HepG2 (cell line): Measurements from ENCODE around the gene TMEM182. TPM values are rescaled to one million over a fixed set of nuclear protein-coding genes. Genes with fewer than 3 reads are reported as not detected.
A peak's percentile ranks its signal among the peaks of the same experiment; 100 is the strongest.

ENCODE experiments used
- BCL6 ChIP-seq: IDR thresholded peaks from 2 replicates; pipeline ENCODE4 v1.6.1; 2016; ENCODE audit warnings: missing genetic modification reagents, missing compliant biosample characterization
- CEBPG ChIP-seq: IDR thresholded peaks from 2 replicates; pipeline ENCODE4 v1.6.1; 2016
- CREB1 ChIP-seq, 2 experiments: fragments of 450-650 bp in 1 of 2; IDR thresholded peaks; 2 replicates each; pipeline ENCODE4 v1.6.1; 2016 to 2017; ENCODE audit warnings: control low read depth in 1 of 2, mild to moderate bottlenecking in 1 of 2, missing compliant biosample characterization in 1 of 2, missing genetic modification characterization in 1 of 2
- EP300 ChIP-seq, 3 experiments: sonication (generic) in 1 of 3; formaldehyde crosslinking in 1 of 3; IDR thresholded peaks; 2 replicates each; pipeline versions ENCODE4 v1.5.1 to v1.6.1; 2011 to 2020; ENCODE audit warnings: low read depth in 2 of 3, low read length in 2 of 3, borderline replicate concordance in 1 of 3, improper control_type of control experiment in 1 of 3, mild to moderate bottlenecking in 1 of 3, missing genetic modification reagents in 1 of 3, moderate library complexity in 1 of 3
- ESRRA ChIP-seq: sonication (generic); formaldehyde crosslinking; IDR thresholded peaks from 2 replicates; pipeline ENCODE4 v1.5.1; 2020; ENCODE audit warnings: mild to moderate bottlenecking, low read depth, missing genetic modification reagents
- FOSL2 ChIP-seq: sonication (generic); formaldehyde crosslinking; IDR thresholded peaks from 2 replicates; pipeline ENCODE4 v1.4.0; 2020; ENCODE audit warnings: missing genetic modification reagents
- FOXA1 ChIP-seq, 2 experiments: fragments of 450-650 bp in 1 of 2; sonication (generic) in 1 of 2; formaldehyde crosslinking in 1 of 2; IDR thresholded peaks; 2 replicates each; pipeline versions ENCODE4 v1.4.0 to v1.6.1; 2016 to 2020; ENCODE audit warnings: missing genetic modification reagents in 1 of 2
- FOXA3 ChIP-seq: IDR thresholded peaks from 2 replicates; pipeline ENCODE4 v1.6.1; 2016; ENCODE audit warnings: missing genetic modification reagents, missing compliant biosample characterization
- FOXP4 ChIP-seq: sonication (generic); formaldehyde crosslinking; IDR thresholded peaks from 2 replicates; pipeline ENCODE4 v1.4.0; 2020; ENCODE audit warnings: missing genetic modification reagents
- GATA4 ChIP-seq: sonication (generic); IDR thresholded peaks from 2 replicates; pipeline ENCODE4 v1.6.1; 2016; ENCODE audit warnings: antibody characterized with exemption, low read depth, borderline replicate concordance
- HNF4A ChIP-seq: sonication (generic); formaldehyde crosslinking; IDR thresholded peaks from 2 replicates; pipeline ENCODE4 v1.4.0; 2020; ENCODE audit warnings: missing genetic modification reagents
- KDM1A ChIP-seq: IDR thresholded peaks from 2 replicates; pipeline ENCODE4 v1.6.1; 2016; ENCODE audit warnings: missing compliant biosample characterization
- KDM2A ChIP-seq: sonication (generic); formaldehyde crosslinking; IDR thresholded peaks from 2 replicates; pipeline ENCODE4 v1.4.0; 2020; ENCODE audit warnings: low read depth, missing genetic modification reagents, borderline replicate concordance
- NCOA2 ChIP-seq: sonication (generic); formaldehyde crosslinking; IDR thresholded peaks from 2 replicates; pipeline ENCODE4 v1.8.0; 2022; ENCODE audit warnings: inconsistent platforms
- NFE2 ChIP-seq: sonication (generic); formaldehyde crosslinking; IDR thresholded peaks from 2 replicates; pipeline ENCODE4 v1.4.0; 2020; ENCODE audit warnings: missing genetic modification reagents
- NR2F6 ChIP-seq, 2 experiments: IDR thresholded peaks; 2 replicates each; pipeline ENCODE4 v1.6.1; 2016; ENCODE audit warnings: antibody characterized with exemption in 1 of 2, mild to moderate bottlenecking in 1 of 2
- PCBP1 ChIP-seq: fragments of 200-400 bp; formaldehyde crosslinking; IDR thresholded peaks from 2 replicates; pipeline ENCODE4 v1.6.1; 2017; ENCODE audit warnings: mild to moderate bottlenecking, low read depth, low read length, borderline replicate concordance
- SMAD1 ChIP-seq: sonication (generic); formaldehyde crosslinking; IDR thresholded peaks from 2 replicates; pipeline ENCODE4 v1.4.0; 2020; ENCODE audit warnings: missing genetic modification reagents, low read depth, mild to moderate bottlenecking, borderline replicate concordance
- SOX13 ChIP-seq, 3 experiments: fragments of 450-650 bp in 1 of 3; sonication (generic) in 1 of 3; formaldehyde crosslinking in 1 of 3; IDR thresholded peaks in 2 of 3; conservative IDR thresholded peaks in 1 of 3; 2 replicates each; pipeline versions ENCODE4 v1.5.0 to v1.6.1; 2016 to 2020; ENCODE audit warnings: antibody characterized with exemption in 1 of 3, mild to moderate bottlenecking in 1 of 3, missing compliant biosample characterization in 1 of 3, missing genetic modification reagents in 1 of 3, moderate library complexity in 1 of 3
- ZGPAT ChIP-seq: IDR thresholded peaks from 2 replicates; pipeline ENCODE4 v1.6.1; 2016; ENCODE audit warnings: mild to moderate bottlenecking
- polyA plus RNA-seq, 8 experiments: library from polyadenylated mRNA; depleted of rRNA in 3 of 8; stranded (reverse) in 7 of 8; unstranded in 1 of 8; fragments of >200 nt; fragmentation: Illumina TruSeq in 4 of 8; extraction: Trizol in 4 of 8; gene quantifications; 2 replicates each; pipeline versions ENCODE4 v1.2.1 to v1.2.3, GENCODE V29; 2011 to 2016; ENCODE audit warnings: low read depth in 4 of 8, missing spikeins in 1 of 8, mixed read lengths in 1 of 8; ENCODE audit not compliant: insufficient read depth in 1 of 8
- total RNA-seq, 5 experiments: library from RNA; depleted of rRNA; stranded (reverse); fragments of >200 nt; fragmentation: Illumina TruSeq; extraction: Trizol; gene quantifications; 2 replicates each; pipeline ENCODE4 v1.2.3, GENCODE V29; 2016; ENCODE audit warnings: low read depth in 1 of 5
- TF ChIP-seq, protein P1 (sequence below): IDR thresholded peaks from 2 replicates; pipeline ENCODE4 v1.4.0; 2020; ENCODE audit warnings: mild to moderate bottlenecking, missing genetic modification reagents

Gene TMEM182
- total and polyA plus RNA-seq, 2 of the 13 experiments (the other 11 are each of a cell fraction or from before 2014, with no cell fraction given), result 8.7 to 8.9 TPM

GRCh38 chr2:102797486-102797885 is 35.7 kb downstream of the TMEM182 start (continued):
- TF ChIP-seq, protein P1, sequence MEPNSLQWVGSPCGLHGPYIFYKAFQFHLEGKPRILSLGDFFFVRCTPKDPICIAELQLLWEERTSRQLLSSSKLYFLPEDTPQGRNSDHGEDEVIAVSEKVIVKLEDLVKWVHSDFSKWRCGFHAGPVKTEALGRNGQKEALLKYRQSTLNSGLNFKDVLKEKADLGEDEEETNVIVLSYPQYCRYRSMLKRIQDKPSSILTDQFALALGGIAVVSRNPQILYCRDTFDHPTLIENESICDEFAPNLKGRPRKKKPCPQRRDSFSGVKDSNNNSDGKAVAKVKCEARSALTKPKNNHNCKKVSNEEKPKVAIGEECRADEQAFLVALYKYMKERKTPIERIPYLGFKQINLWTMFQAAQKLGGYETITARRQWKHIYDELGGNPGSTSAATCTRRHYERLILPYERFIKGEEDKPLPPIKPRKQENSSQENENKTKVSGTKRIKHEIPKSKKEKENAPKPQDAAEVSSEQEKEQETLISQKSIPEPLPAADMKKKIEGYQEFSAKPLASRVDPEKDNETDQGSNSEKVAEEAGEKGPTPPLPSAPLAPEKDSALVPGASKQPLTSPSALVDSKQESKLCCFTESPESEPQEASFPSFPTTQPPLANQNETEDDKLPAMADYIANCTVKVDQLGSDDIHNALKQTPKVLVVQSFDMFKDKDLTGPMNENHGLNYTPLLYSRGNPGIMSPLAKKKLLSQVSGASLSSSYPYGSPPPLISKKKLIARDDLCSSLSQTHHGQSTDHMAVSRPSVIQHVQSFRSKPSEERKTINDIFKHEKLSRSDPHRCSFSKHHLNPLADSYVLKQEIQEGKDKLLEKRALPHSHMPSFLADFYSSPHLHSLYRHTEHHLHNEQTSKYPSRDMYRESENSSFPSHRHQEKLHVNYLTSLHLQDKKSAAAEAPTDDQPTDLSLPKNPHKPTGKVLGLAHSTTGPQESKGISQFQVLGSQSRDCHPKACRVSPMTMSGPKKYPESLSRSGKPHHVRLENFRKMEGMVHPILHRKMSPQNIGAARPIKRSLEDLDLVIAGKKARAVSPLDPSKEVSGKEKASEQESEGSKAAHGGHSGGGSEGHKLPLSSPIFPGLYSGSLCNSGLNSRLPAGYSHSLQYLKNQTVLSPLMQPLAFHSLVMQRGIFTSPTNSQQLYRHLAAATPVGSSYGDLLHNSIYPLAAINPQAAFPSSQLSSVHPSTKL (CRISPR knock-in tag), result peak; percentile 85
- no peak for TF ChIP-seq CREB1 (IDR thresholded peaks at IDR 0.05)
- TF ChIP-seq CREB1 (CRISPR knock-in tag; IDR thresholded peaks at IDR 0.05), result peak; percentile 12; the same call in 1 of the 2 replicates
- peak; percentile 32; the same call in 1 of the 2 replicates for TF ChIP-seq FOXA3 (CRISPR knock-in tag)
- TF ChIP-seq EP300 (IDR thresholded peaks at IDR 0.05; ENCODE audit: low read depth in 2 of 2, low read length in 2 of 2), result peak in 1 of 2 experiments; percentile 18; a peak in 1 of 4 replicates
- no peak; the same call in 1 of the 2 replicates for TF ChIP-seq EP300 (CRISPR knock-in tag; IDR thresholded peaks at IDR 0.05; ENCODE audit: borderline replicate concordance)
- TF ChIP-seq SOX13 (IDR thresholded peaks at IDR 0.05), result no peak
- peak in 1 of 2 experiments; percentile 74; a peak in 2 of 4 replicates for TF ChIP-seq SOX13 (CRISPR knock-in tag; conservative IDR thresholded peaks at IDR 0.05 in 1 of 2, IDR thresholded peaks at IDR 0.05 in 1 of 2)
- TF ChIP-seq FOXA1 (IDR thresholded peaks at IDR 0.05), result no peak
- TF ChIP-seq FOXA1 (CRISPR knock-in tag; IDR thresholded peaks at IDR 0.05), result peak; percentile 35; the same call in 1 of the 2 replicates
- no peak for TF ChIP-seq ZGPAT (CRISPR knock-in tag)
- TF ChIP-seq FOXP4, result 0 out of 2 replicates have a peak, but pooled peaks have one; percentile 23
- TF ChIP-seq KDM2A (CRISPR knock-in tag), result no peak
- TF ChIP-seq PCBP1, result no peak
- no peak for TF ChIP-seq SMAD1 (CRISPR knock-in tag)
- TF ChIP-seq ESRRA, result peak; percentile 77; the same call in 1 of the 2 replicates
- peak; percentile 60 for TF ChIP-seq NR2F6 (IDR thresholded peaks at IDR 0.05)
- TF ChIP-seq NR2F6 (CRISPR knock-in tag; IDR thresholded peaks at IDR 0.05), result peak; percentile 59
- peak; percentile 63 for TF ChIP-seq CEBPG (CRISPR knock-in tag)
- 0 out of 2 replicates have a peak, but pooled peaks have one; percentile 20 for TF ChIP-seq KDM1A (CRISPR knock-in tag)
- no peak for TF ChIP-seq NFE2 (CRISPR knock-in tag)
- peak; percentile 38 for TF ChIP-seq HNF4A (CRISPR knock-in tag)
- peak; percentile 65 for TF ChIP-seq NCOA2 (CRISPR knock-in tag)
- peak; percentile 33; the same call in 1 of the 2 replicates for TF ChIP-seq GATA4
- TF ChIP-seq FOSL2, result peak; percentile 28; the same call in 1 of the 2 replicates
- TF ChIP-seq BCL6 (CRISPR knock-in tag), result peak; percentile 37; the same call in 1 of the 2 replicates
